GM12872 (cell line): ENCODE data around the gene CPN1.

Experiments used
- TF ChIP-seq, protein P1 (sequence below): IDR thresholded peaks from 3 replicates; pipeline ENCODE4 v1.5.1; 2011; ENCODE audit warnings: low read depth, mild to moderate bottlenecking, low read length, moderate library complexity; ENCODE audit not compliant: insufficient read depth

The CPN1 gene

DNA sequence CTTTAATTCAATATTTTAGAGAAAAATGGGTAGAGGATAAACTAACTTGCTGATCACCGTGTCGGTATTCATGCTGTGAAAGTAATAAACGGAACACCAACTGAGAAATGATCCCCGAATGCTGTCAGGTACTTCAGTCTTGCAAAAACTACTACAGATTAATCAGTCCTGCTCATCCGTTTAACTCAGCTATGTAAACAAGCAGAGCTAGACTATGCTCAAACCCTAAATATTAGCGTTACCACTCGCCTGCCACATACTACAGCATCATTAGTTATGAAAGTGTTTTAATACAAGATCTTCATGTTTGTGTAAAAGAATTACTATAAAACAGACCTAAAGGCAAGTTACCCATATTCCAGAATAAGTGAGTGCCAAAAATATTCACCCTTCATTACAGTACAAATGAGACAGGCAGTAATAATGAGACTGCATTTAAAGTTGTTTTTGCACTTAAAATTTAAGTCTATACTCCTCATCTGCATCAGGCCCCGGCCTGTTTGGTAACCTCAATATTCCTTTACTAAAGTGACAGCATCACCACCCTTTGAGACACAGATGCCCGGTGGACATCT is 72.9 kb downstream of the CPN1 start:
- TF ChIP-seq, protein P1, sequence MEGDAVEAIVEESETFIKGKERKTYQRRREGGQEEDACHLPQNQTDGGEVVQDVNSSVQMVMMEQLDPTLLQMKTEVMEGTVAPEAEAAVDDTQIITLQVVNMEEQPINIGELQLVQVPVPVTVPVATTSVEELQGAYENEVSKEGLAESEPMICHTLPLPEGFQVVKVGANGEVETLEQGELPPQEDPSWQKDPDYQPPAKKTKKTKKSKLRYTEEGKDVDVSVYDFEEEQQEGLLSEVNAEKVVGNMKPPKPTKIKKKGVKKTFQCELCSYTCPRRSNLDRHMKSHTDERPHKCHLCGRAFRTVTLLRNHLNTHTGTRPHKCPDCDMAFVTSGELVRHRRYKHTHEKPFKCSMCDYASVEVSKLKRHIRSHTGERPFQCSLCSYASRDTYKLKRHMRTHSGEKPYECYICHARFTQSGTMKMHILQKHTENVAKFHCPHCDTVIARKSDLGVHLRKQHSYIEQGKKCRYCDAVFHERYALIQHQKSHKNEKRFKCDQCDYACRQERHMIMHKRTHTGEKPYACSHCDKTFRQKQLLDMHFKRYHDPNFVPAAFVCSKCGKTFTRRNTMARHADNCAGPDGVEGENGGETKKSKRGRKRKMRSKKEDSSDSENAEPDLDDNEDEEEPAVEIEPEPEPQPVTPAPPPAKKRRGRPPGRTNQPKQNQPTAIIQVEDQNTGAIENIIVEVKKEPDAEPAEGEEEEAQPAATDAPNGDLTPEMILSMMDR, result no peak

DNA sequence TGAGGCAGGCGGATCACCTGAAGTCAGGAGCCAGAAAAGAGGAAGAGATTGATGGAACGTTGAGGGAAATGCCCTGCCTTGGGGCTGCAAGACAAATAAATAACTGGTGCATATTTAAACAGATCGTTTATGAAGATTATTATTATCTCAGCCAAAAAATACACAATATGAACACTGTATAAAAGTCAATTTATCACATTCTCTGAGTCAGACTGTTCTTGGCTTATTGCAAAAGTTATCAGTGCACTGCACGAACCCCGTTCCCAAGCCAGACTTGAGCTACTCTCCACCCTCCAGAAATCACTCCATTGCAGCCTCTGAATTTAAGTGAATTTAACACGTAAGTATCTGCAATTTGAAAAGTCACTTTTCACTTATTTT is 73.5 kb downstream of the CPN1 start:
- TF ChIP-seq, protein P1, result no peak

DNA sequence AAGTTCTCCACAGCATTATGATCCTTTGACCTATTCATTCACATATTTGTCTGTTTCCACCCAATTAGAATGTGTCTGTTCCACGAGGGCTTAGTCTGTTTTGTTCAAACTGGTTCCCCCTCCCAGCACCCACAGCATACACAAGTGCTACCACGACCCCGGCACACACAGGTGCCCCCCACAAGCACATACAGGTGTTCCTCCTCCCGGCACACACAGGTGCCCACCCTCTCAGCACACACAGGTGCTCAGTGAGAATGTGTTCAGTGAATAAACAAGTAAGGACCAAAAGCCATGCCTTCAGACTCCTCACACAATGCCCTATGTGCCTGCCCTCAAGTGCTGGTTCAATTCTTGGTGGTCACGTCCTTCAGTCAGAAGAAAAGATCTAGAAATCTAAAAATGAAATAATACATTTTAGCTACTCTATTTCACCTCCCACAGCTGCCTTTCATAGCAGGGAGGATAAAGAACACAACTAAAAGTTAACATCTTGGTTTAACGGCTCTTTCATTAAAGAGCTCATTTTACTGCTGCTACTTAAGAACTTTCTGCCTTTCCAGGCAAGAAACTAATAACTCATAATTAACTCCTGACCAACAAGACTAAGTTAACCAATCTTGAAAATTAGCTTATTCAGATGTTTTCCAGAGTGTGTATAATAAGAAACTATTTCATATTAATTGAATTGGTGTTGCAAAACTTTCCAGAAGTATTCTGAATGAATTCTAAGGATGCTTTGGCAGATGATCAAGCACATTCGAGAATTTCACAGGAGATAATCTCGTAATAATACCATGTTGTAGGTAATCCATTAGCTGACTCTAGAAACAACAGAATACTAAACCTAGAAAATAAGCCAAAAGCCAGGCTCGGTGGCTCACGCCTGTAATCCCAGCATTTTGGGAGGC is 74.2 kb downstream of the CPN1 start:
- TF ChIP-seq, protein P1, result no peak

DNA sequence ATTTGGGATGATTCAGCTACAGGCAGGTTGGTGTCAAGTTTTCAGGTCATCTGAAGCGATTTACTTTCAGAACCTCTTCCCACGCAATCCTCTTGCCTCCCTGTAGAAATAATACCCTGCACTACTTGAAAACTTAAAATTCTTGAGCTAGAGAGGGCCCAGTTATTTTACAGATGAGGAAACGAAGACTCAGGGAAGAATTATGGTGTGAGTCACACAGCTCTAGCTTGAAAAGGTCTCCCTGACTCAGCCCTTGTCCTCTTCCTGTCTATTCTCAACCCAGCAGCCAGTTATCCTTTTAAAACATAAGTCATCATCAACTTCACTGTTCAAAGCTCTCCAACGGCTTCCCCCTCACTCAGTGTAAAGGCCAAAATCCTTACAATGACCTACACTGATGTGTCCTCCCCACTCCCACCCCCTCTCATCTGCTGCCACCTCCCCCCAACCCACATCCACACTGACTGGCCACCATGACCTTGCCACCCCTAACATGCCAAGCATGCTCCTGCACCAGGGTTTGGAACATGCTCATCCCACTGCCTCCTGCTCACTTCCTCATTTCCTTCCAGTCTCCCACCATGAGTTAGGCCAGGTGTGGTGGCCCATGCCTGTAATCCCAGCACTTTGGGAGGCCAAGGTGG is 75.3 kb downstream of the CPN1 start:
- TF ChIP-seq, protein P1, result no peak

DNA sequence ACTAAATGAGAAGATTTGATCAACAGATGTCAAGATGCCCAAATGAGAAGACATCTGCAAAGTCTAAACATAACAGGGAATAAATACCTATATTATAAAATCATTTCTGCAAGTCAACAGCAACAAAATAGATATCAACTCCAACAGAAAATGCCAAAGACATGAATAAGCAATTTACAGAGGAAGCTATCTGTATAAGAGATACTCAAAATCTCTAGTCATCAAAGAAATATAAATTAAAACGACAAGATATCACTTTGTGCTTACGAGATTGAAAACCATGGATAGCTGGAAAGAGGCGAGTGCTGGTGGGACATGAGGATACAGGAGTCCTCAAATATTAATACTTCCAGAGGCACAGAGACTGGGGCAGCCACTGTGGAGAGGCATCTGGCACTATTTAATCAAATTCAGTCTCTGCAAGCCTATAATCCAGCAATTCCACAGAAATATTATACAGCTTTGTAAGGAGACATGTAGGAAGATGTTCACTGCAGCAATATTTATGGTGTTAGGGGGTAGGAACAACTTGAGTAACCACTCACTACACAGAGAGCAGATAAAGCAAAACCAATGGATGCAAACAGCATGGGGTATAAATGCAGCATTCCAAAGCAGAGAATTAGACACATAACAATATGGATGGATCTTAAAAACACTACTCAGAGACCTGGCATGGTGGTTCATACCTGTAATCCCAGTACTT is 76.7 kb downstream of the CPN1 start:
- TF ChIP-seq, protein P1, result no peak

DNA sequence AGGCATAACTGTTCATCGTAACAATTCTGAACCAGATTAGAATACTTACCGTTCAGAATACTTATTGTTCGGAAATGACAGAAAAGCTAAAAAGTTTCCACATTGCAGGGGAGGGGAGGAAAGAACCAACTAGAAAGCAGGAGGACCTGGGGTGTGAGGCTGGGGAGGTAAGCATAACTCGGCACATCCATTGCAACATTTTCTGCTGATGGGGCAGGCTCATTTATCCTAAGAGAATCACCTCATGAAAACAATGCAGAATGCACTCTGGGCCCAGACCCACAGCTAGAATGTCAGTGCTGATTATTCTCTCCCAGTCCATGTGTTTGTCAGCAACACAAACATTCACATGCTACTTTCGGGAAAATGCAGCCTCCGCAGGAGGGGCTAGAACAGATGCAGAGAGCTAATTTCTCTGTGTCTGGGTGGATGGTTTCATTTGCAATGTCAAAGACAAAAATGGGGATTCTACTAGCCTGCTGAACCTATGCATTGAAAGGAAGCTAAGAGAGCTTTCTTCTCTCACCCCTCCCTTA is 81.5 kb downstream of the CPN1 start:
- TF ChIP-seq, protein P1, result no peak
